Type B pancreatic cell (in vitro differentiated cells): ENCODE data around the gene RNF220. TPM values are rescaled to one million over a fixed set of nuclear protein-coding genes. Genes with fewer than 3 reads are reported as not detected.

Source experiments
- DNase-seq: peaks from one replicate; pipeline ENCODE4 v3.0.0; 2021; ENCODE audit warnings: mixed read lengths; ENCODE audit not compliant: unreplicated experiment; ENCODE audit errors: extremely low spot score
- H3K27ac Mint-ChIP-seq: 2 replicates; pipeline ENCODE4 v1.8.0; 2021; ENCODE audit warnings: mild to moderate bottlenecking, mixed read lengths
- H3K27me3 Mint-ChIP-seq: 2 replicates; pipeline ENCODE4 v1.8.0; 2021; ENCODE audit warnings: mixed read lengths
- H3K36me3 Mint-ChIP-seq: 2 replicates; pipeline ENCODE4 v1.8.0; 2021; ENCODE audit warnings: mixed read lengths
- H3K4me1 Mint-ChIP-seq: one replicate; pipeline ENCODE4 v1.8.0; 2021; ENCODE audit warnings: mixed read lengths; ENCODE audit not compliant: unreplicated experiment
- H3K4me3 Mint-ChIP-seq: 2 replicates; pipeline ENCODE4 v1.8.0; 2021; ENCODE audit warnings: mild to moderate bottlenecking, mixed read lengths
- H3K9me3 Mint-ChIP-seq: 2 replicates; pipeline ENCODE4 v1.8.0; 2021; ENCODE audit warnings: mixed read lengths
- total RNA-seq: library from RNA; stranded (reverse); gene quantifications from 2 replicates; pipeline ENCODE4 v1.2.1, GENCODE V29; 2021; ENCODE audit warnings: low replicate concordance
- TF ChIP-seq, protein P1 (sequence below): fragments of 200-600 bp; sonication (generic); conservative IDR thresholded peaks from 2 replicates; pipeline ENCODE4 v1.5.0; 2021; ENCODE audit warnings: antibody characterized with exemption, mild to moderate bottlenecking

RNF220 gene
- total RNA-seq, 1 donor from 2014 or later = 87.1 TPM

DNA sequence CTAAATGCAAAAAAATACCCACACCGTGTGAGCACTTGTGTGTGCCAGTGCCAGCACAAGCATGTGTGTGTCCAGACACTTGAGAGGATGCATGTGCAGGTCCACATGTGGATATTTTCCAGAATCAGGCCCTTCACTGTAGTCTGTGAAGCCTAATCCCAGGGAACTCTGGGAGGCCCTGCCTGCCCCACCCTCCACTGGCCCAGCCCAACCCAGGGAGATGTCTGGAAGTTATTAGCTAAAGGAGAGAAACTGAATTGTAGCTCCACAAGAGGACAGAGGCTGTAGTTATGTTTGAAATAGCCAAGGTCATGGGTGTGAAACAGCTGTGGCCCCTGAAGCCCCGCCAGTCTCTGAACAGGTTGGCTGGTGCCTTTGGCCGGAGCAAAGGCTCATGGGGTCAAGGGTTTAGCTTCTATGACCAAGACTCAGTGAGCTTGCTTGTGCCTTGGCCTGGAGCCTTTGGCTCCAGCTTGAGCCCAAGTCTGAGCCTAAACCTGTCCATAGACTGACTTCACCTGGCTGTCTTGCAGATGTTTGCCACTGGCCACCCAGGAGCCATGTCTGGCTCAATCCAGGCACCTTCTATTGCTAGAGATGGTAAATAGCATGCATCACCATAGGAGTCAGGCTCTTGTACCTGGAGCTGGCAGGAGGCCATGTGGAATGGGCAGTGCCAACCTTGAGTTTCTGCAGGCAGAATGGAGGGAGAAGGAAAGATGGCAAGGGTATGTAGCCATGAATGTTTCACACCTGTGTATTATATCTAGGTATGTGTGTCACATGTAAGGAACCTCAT, 199.3 kb downstream of the RNF220 start:
- H3K27me3 Mint-ChIP-seq = peaks cover 38% of the 10 kb centered on the region
- H3K4me3 Mint-ChIP-seq = no peak overlapping the region
- H3K36me3 Mint-ChIP-seq = no peaks in the 10 kb centered on the region
- peaks cover 15% of the 10 kb centered on the region for H3K4me1 Mint-ChIP-seq
- no peak overlapping the region for H3K27ac Mint-ChIP-seq
- no peaks in the 10 kb centered on the region for H3K9me3 Mint-ChIP-seq
- TF ChIP-seq, protein P1, sequence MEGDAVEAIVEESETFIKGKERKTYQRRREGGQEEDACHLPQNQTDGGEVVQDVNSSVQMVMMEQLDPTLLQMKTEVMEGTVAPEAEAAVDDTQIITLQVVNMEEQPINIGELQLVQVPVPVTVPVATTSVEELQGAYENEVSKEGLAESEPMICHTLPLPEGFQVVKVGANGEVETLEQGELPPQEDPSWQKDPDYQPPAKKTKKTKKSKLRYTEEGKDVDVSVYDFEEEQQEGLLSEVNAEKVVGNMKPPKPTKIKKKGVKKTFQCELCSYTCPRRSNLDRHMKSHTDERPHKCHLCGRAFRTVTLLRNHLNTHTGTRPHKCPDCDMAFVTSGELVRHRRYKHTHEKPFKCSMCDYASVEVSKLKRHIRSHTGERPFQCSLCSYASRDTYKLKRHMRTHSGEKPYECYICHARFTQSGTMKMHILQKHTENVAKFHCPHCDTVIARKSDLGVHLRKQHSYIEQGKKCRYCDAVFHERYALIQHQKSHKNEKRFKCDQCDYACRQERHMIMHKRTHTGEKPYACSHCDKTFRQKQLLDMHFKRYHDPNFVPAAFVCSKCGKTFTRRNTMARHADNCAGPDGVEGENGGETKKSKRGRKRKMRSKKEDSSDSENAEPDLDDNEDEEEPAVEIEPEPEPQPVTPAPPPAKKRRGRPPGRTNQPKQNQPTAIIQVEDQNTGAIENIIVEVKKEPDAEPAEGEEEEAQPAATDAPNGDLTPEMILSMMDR = no peak
- no peak for DNase-seq

DNA sequence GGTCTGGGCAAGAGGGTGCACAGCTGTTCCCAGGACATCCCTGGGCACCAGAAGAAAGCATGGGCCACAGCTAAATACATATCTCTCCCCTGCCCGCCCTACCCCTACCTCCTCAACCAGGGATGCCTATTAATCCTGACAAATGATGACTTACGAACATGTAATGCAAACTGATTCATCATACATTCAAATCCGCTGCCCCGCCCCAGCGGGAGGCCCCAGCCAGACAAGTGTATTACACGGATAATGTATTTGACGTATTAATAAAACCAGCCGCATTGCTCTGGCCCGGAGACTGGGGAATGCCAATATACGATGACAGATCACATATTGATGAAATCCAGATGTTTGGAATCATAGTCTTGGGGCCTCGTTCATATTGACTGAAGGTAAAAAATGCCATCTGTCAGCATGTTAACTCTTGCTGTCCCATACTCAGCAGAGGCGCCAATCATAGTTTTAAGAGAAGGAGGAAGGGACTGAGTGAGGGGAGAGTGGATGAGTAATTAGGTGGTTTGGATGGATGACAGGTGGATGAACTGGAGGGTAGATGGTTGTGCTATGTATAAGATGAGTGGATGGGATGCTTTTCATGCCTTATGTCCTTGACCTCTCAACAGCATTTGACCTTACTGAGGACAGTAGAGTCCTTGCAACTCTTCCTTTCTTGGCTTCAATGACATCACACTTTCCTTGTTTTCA, 201.0 kb downstream of the RNF220 start:
- peaks cover 51% of the 10 kb centered on the region for H3K27me3 Mint-ChIP-seq
- peaks cover 15% of the 10 kb centered on the region for H3K4me1 Mint-ChIP-seq
- DNase-seq = no peak
- TF ChIP-seq, protein P1 = no peak
- no peaks in the 10 kb centered on the region for H3K36me3 Mint-ChIP-seq
- no peaks in the 10 kb centered on the region for H3K9me3 Mint-ChIP-seq
- H3K27ac Mint-ChIP-seq = no peak overlapping the region
- H3K4me3 Mint-ChIP-seq = no peak overlapping the region

DNA sequence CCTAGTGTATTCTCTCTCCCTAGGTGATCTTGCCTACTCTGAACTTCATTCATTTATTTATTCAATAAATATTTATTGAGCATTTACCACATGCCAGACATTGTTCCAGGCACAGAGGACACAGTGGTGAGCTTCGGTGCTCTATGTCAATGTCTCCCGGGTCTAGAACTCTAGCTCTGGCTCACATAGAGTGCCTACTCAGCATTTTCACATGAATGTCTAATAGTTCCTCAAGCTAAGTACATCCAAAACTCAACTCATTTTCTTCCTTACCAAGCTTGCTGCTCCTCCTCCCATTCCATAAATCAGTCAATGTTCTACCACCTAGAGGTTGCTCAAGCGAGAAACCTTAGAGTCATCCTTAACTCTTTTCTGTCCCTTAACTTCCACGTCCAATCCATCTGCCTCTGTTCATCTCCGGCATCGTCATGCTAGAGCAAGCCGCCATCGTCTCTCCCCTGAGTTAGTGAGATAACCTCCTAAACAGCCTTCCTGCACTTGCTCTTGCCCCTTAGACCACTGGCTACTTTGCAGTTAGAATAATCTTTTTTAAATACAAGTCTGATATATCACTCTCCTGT, 201.7 kb downstream of the RNF220 start:
- H3K27me3 Mint-ChIP-seq = peaks cover 58% of the 10 kb centered on the region
- TF ChIP-seq, protein P1 = no peak
- H3K4me3 Mint-ChIP-seq = no peak overlapping the region
- no peak for DNase-seq
- peaks cover 15% of the 10 kb centered on the region for H3K4me1 Mint-ChIP-seq
- no peaks in the 10 kb centered on the region for H3K36me3 Mint-ChIP-seq
- H3K9me3 Mint-ChIP-seq = no peaks in the 10 kb centered on the region
- no peak overlapping the region for H3K27ac Mint-ChIP-seq

DNA sequence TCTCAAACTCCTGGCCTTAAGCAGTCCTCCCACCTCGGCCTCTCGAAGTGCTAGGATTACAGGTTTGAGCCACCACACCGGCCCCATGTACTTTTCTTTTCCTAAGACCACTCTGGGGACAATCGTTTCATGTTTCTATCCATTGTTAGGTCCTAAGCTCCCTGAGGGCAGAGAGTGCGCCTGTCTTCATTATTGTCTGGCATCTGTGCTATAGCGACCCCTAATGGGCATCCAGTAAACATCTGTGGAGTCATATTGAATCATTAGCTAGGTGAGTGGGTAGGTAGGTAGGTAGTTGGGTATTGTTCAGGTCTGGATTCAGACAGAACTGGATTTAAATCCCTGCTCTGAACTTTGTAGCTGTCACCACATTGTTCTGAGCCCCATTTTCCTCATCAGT, 203.1 kb downstream of the RNF220 start:
- H3K4me1 Mint-ChIP-seq = peaks cover 11% of the 10 kb centered on the region
- peaks cover 65% of the 10 kb centered on the region for H3K27me3 Mint-ChIP-seq
- H3K4me3 Mint-ChIP-seq = no peak overlapping the region
- TF ChIP-seq, protein P1 = peak; percentile 38
- H3K36me3 Mint-ChIP-seq = no peaks in the 10 kb centered on the region
- DNase-seq = no peak
- H3K9me3 Mint-ChIP-seq = no peaks in the 10 kb centered on the region
- H3K27ac Mint-ChIP-seq = no peak overlapping the region

DNA sequence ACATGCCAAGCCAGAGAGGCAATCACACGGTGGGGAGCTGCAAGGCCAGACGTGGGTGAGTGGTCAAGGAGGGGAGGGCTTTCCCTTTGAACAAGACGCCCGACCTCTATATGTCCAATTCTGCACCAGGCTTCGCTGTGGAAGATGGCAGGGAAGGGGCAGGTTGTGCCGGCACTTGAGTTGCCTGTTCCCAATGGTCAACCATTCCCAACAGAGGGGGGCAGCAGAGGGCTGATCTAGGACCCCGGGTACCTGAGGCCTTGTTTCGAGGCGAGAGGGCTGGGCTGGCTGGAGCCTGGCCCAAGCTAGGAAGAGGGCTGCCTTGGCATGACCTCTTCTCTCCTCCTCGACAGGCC, 204.3 kb downstream of the RNF220 start:
- no peak for DNase-seq

More for the DNA sequence above, 204.3 kb downstream of the RNF220 start:
- Mint-ChIP-seq H3K4me1 (peaks cover 4% of the 10 kb centered on the region), H3K9me3 (no peaks in the 10 kb centered on the region), H3K4me3 (no peak overlapping the region), H3K27me3 (peaks cover 65% of the 10 kb centered on the region), H3K36me3 (no peaks in the 10 kb centered on the region), H3K27ac (no peak overlapping the region)
- TF ChIP-seq, protein P1 = peak; percentile 66
